ENCODE data around the gene AFAP1. TPM values are rescaled to one million over a fixed set of nuclear protein-coding genes. Genes with fewer than 3 reads are reported as not detected.
A peak's percentile ranks its signal among the peaks of the same experiment; 100 is the strongest.

AFAP1 gene
- total RNA-seq, 1 donor from 2014 or later: 6.7 TPM

DNA sequence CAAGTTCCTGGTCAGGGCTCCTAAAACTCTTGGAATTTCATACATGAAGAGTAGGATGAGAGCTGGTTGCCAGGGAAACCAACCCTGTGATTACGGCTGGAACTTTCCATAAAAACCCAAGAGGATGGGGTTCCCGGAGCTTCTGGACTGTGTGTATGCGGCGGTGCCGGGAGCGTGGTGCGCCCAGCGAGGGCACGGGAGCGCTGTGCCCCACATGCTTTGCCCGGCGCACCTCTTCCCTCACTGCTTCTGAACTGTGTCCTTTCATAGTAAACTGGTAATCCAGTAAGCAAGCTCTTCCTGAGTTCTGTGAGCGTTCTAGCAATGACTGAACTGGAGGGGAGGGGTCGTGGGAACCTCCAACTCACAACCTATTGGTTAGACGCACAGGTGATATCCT lies 152.6 kb downstream of the AFAP1 start:
- Histone ChIP-seq H2AFZ (replicated peaks) (no peak overlapping the region), H3K9ac (no peak overlapping the region), H3F3A (ENCODE audit: low read depth) (no peaks in the 10 kb centered on the region), H3K4me2 (no peak overlapping the region), H3K36me3 (no peaks in the 10 kb centered on the region), H3K4me1 (no peaks in the 10 kb centered on the region), H3K27ac (no peak overlapping the region), H3K9me3 (ENCODE audit: low read depth) (no peaks in the 10 kb centered on the region), H3K79me2 (ENCODE audit: low read depth) (no peaks in the 10 kb centered on the region), H3K4me3 (no peak overlapping the region), H3K27me3 (no peaks in the 10 kb centered on the region), H4K20me1 (ENCODE audit: low read depth) (no peaks in the 10 kb centered on the region)
- H3K4me1 Mint-ChIP-seq: peaks cover 36% of the 10 kb centered on the region
- DNase-seq (ENCODE audit: low spot score): no peak
- TF ChIP-seq EZH2phosphoT487 (IDR thresholded peaks at IDR 0.05) (no peak), EZH2 (IDR thresholded peaks at IDR 0.05) (no peak)
- TF ChIP-seq, protein P1, sequence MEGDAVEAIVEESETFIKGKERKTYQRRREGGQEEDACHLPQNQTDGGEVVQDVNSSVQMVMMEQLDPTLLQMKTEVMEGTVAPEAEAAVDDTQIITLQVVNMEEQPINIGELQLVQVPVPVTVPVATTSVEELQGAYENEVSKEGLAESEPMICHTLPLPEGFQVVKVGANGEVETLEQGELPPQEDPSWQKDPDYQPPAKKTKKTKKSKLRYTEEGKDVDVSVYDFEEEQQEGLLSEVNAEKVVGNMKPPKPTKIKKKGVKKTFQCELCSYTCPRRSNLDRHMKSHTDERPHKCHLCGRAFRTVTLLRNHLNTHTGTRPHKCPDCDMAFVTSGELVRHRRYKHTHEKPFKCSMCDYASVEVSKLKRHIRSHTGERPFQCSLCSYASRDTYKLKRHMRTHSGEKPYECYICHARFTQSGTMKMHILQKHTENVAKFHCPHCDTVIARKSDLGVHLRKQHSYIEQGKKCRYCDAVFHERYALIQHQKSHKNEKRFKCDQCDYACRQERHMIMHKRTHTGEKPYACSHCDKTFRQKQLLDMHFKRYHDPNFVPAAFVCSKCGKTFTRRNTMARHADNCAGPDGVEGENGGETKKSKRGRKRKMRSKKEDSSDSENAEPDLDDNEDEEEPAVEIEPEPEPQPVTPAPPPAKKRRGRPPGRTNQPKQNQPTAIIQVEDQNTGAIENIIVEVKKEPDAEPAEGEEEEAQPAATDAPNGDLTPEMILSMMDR (IDR thresholded peaks at IDR 0.05): no peak
- H3K27me3 Mint-ChIP-seq (ENCODE audit: insufficient read depth, low read depth): peaks cover 7% of the 10 kb centered on the region
- H3K9me3 Mint-ChIP-seq: no peaks in the 10 kb centered on the region
- H3K36me3 Mint-ChIP-seq: peaks cover 7% of the 10 kb centered on the region
- H3K4me3 Mint-ChIP-seq: no peak overlapping the region
- H3K27ac Mint-ChIP-seq: peak overlapping the region; percentile 15

- Histone ChIP-seq H3K4me2 (no peak overlapping the region), H2AFZ (replicated peaks) (no peak overlapping the region), H3K4me3 (no peak overlapping the region), H3K36me3 (no peaks in the 10 kb centered on the region), H4K20me1 (ENCODE audit: low read depth) (no peaks in the 10 kb centered on the region), H3K9me3 (ENCODE audit: low read depth) (no peaks in the 10 kb centered on the region), H3K79me2 (ENCODE audit: low read depth) (no peaks in the 10 kb centered on the region), H3K27me3 (no peaks in the 10 kb centered on the region), H3F3A (ENCODE audit: low read depth) (no peaks in the 10 kb centered on the region), H3K4me1 (no peaks in the 10 kb centered on the region), H3K27ac (no peak overlapping the region), H3K9ac (no peak overlapping the region)
- peak overlapping the region; percentile 15 for H3K27ac Mint-ChIP-seq
- TF ChIP-seq EZH2 (IDR thresholded peaks at IDR 0.05) (no peak), EZH2phosphoT487 (IDR thresholded peaks at IDR 0.05) (no peak)
- TF ChIP-seq, protein P1 (IDR thresholded peaks at IDR 0.05): no peak
- no peak overlapping the region for H3K4me3 Mint-ChIP-seq
- no peaks in the 10 kb centered on the region for H3K9me3 Mint-ChIP-seq
- H3K27me3 Mint-ChIP-seq (ENCODE audit: insufficient read depth, low read depth): peaks cover 7% of the 10 kb centered on the region
- no peak for DNase-seq (ENCODE audit: low spot score)
- peaks cover 41% of the 10 kb centered on the region for H3K4me1 Mint-ChIP-seq
- H3K36me3 Mint-ChIP-seq: peaks cover 7% of the 10 kb centered on the region
Observed at GRCh38 chr4:7786517-7786916, 153.1 kb downstream of the AFAP1 start.

DNA sequence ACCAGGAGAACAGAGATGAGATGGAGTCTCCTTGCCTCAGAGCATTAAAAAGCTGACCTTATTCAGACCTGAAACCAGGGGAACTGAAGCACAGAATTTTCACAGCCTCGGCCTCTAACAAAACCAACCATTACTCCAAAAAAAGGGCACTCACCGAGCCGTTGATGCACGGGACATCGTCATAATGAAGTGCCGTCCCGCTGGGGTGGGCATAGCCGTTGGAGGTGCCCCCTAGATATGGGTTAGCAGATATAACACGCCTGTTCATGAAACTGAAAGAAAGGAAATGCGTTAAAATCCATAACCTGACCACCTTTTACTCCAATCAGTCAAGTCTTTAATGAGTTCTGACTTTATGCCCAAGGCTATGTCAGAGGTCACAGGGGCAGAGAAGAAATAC lies 153.6 kb downstream of the AFAP1 start:
- no peaks in the 10 kb centered on the region for H3K79me2 ChIP-seq (ENCODE audit: low read depth)
- H3K27me3 ChIP-seq: no peaks in the 10 kb centered on the region
- no peak for DNase-seq (ENCODE audit: low spot score)
- Mint-ChIP-seq H3K9me3 (no peaks in the 10 kb centered on the region), H3K4me1 (peaks cover 46% of the 10 kb centered on the region), H3K36me3 (peaks cover 7% of the 10 kb centered on the region), H3K27me3 (ENCODE audit: insufficient read depth, low read depth) (peaks cover 7% of the 10 kb centered on the region), H3K27ac (no peak overlapping the region), H3K4me3 (no peak overlapping the region)
- no peaks in the 10 kb centered on the region for H4K20me1 ChIP-seq (ENCODE audit: low read depth)
- no peaks in the 10 kb centered on the region for H3K4me1 ChIP-seq
- H3F3A ChIP-seq (ENCODE audit: low read depth): no peaks in the 10 kb centered on the region
- TF ChIP-seq EZH2 (IDR thresholded peaks at IDR 0.05) (no peak), EZH2phosphoT487 (IDR thresholded peaks at IDR 0.05) (no peak)
- TF ChIP-seq, protein P1 (IDR thresholded peaks at IDR 0.05): no peak
- no peak overlapping the region for H3K27ac ChIP-seq
- no peak overlapping the region for H2AFZ ChIP-seq (replicated peaks)
- H3K9ac ChIP-seq: no peak overlapping the region
- no peak overlapping the region for H3K4me2 ChIP-seq
- no peak overlapping the region for H3K4me3 ChIP-seq
- H3K36me3 ChIP-seq: no peaks in the 10 kb centered on the region
- H3K9me3 ChIP-seq (ENCODE audit: low read depth): no peaks in the 10 kb centered on the region

Measured in neural progenitor cell (in vitro differentiated cells).